GM19035 (cell line): ENCODE results near the gene PALS2.

ENCODE experiments used
- ATAC-seq: cut with Tn5 transposase; IDR thresholded peaks from one replicate; pipeline ENCODE4 v1.9.1; 2021; ENCODE audit not compliant: unreplicated experiment

Gene PALS2

DNA sequence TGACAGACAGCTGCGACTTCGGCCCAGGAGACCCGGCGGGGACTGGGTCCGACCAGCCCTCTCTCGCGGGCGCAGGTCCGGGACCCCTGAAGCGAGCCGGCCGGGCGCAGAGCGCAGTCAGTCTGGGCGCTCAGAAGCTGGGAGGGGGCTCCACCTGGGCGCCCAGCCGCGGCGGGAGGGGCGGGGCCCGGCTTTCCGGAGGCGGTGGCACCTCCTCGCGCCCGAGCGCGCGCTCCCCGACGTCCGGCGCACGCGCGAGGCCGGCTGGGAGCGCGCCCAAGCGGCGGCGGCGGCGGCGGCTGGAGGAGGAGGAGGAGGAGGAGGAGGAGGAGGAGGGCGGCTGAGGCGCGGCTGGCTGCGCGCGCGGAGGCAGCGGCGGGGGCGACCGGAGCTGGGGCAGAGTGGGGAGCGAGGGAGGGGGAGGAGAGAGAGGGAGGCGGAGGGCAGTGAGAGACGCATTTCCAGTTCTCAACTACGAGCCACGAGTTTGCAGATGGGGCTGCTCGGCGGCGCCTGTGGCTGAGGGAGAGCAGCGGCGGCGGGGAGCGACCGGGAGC lies at the start of gene PALS2:
Gene PALS2, plus strand, starts transcription at position 456 of the 557 bp plus-strand sequence. CDS start 50,216 bp downstream, outside the sequence.
- ATAC-seq, result peak; percentile 57

- no peak for ATAC-seq
Measured at GRCh38 chr7:24531255-24531654, 42.0 kb upstream of the PALS2 start.

- ATAC-seq, result no peak
Measured at GRCh38 chr7:24536682-24537081, 36.6 kb upstream of the PALS2 start.

- no peak for ATAC-seq
Measured at GRCh38 chr7:24540956-24541355, 32.3 kb upstream of the PALS2 start.

DNA sequence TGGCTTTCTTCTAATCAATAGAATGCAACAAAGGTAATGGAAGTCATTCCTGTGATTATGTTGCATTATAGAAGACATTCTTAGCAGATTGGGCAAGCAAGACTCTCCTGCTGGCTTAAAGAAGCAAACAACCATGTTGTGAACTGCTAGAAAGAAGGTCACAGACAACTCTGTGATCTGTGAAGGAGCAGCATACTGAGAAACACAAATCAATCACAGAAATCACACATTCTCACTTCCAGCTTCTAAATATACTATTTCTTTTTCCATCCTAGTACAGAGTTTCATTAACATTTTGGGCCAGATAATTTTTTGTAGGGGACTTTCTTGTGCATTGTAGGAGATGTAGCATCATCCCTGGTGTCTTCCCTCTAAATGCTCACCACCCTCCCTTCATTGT lies 28.0 kb upstream of the PALS2 start:
- ATAC-seq, result no peak

- ATAC-seq, result no peak
Measured at GRCh38 chr7:24548390-24548789, 24.9 kb upstream of the PALS2 start.

DNA sequence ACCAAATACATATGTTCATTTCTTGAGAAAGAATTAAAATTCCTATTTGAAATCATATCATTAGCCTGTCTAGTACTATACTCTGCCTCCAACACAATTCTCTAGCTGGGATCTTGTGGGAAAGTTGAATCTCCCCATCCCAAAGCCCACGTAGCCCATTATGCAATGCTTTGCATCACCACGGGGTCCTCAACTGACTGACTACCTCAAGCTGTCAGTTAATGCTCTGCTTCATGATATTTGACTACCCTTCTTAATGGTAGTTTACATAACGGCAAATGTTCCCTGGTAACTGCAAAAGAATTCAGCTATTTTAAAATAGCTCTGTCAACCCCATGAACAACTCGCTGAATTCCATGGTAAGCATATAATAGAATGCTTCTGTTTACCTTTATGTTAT lies 23.3 kb upstream of the PALS2 start:
- ATAC-seq, result no peak

- ATAC-seq, result no peak
Measured at GRCh38 chr7:24555184-24555583, 18.1 kb upstream of the PALS2 start.

DNA sequence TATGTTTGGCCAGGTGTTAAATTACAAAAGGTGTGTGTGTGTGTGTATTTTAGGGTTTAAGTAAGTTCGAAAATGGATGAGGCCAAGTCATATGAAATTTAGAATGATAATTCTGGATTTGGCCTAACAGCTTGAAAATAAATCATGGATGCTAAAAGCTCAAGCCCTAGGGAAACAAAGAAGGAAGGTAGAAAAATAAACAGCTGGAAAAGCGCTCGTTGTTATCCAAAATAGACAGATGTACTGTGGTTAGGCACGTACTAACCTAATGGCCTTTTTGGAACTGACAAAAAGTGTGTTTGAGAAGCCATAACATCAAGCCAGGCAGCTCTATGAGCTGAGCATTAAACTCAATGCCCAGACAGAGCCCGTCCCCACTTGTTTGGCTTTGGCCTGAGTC lies 17.5 kb upstream of the PALS2 start:
- ATAC-seq, result no peak

GRCh38 chr7:24560772-24561171 lies 12.5 kb upstream of the PALS2 start:
- ATAC-seq, result no peak

DNA sequence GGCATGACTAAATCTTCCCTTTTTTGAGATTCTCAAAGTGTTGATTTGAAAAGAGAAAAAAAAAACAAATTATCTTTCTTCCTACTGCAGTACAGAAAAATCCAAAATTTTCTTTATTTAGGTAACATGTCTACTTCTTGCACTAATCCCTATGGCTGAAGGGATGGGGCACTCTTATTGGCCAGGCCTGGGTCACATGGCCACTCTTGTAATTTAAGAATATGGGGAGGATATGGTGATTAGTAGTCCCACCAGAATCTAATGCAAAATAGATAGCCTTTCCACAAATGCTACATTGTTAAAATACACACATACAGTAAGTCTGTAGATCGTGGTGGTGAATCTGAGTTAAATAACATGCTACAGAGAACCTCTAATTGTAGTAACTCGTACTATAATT lies 7.0 kb upstream of the PALS2 start:
- ATAC-seq, result no peak

GRCh38 chr7:24570983-24571382 lies 2.3 kb upstream of the PALS2 start:
- no peak for ATAC-seq

GRCh38 chr7:24572016-24572392 lies 1.2 kb upstream of the PALS2 start:
- no peak for ATAC-seq

DNA sequence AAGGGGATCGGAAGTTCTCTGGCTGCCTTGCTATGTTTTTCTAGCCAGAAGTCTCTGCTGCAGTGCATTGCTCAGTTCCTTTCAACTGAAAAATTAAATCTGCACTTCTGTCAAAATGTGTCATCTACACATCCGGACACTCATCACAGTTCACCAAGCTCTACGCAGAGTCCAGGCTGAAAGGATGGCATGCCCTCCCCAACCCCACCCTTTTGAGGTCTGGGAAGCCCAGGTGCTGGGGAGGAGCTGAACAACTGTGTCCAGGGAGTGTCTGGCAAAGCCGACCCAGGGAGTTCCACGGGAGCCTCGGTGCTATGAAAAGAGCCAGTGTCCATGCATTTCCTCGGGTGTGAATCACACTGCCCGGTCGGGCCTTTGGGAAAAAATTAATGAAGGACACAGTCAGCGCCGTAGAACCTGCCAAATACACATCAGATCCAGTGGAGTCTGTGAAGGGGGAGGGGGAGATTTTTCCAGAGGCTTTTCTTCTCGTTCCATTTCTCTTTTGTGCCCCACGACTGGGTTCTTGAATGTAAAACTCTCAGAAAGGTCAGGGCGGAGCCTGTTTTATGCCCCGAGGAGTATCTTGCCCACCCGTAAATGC lies 757 bp upstream of the PALS2 start:
- no peak for ATAC-seq

DNA sequence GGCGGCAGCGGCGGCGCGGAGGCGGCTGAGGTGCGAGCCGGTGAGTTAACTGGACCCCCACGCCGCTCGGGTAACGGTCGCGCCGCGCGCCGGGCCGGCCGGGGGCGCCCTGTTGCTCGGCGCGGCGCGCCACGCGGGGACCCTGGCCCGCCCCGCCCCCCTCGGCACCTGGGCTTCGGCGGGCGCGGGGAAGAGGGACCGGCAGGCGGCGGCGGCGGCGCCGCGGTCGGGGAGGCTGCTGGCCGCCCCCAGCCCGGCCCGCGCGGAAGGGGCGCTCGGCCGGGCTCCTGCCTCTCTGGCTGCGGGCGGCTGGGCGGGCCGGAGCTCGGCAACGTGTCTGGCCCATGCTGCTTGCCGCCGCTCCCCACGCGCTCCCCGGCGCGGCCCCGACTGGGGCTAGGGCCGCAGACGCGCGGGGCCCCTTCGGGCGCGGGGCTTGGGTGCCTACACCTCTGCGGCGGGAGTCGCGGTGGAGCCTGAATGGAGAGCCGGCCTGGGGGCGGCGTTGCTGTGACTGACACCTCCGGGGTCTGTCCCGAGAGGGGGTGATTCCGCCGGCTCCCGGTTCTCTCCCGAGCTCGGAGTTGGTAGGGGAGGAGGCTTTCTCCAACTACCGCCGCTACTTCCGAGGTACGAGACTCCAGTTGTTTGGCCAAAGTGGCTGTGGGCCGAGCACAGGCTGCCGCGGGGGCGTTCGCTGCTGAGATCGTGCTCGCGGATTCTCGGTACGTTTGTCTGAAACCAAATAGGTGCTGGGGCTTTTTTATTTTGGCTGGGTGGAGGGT lies 494 bp downstream of the PALS2 start:
- ATAC-seq, result peak; percentile 36

DNA sequence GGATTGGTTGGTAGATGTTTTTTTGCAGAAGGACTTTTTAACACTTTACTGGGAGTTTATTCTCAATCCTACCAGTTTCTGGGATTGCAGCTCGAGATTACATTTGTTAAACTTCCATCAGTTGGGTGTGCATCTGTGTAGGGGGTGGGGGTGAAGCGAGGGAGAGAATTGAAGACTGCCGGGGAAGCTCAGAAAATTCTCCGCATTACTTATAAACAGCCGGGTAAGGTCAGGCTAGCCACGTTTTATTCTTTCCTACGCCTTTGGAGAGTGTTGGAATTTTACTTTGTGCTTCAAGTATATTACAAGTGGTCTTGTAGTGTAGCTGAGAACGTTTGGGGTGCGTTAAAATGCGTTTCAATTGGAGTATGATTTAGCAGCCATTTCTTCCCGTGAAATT lies 1.1 kb downstream of the PALS2 start:
- ATAC-seq, result no peak

GRCh38 chr7:24574950-24575349 lies 1.7 kb downstream of the PALS2 start:
- no peak for ATAC-seq

DNA sequence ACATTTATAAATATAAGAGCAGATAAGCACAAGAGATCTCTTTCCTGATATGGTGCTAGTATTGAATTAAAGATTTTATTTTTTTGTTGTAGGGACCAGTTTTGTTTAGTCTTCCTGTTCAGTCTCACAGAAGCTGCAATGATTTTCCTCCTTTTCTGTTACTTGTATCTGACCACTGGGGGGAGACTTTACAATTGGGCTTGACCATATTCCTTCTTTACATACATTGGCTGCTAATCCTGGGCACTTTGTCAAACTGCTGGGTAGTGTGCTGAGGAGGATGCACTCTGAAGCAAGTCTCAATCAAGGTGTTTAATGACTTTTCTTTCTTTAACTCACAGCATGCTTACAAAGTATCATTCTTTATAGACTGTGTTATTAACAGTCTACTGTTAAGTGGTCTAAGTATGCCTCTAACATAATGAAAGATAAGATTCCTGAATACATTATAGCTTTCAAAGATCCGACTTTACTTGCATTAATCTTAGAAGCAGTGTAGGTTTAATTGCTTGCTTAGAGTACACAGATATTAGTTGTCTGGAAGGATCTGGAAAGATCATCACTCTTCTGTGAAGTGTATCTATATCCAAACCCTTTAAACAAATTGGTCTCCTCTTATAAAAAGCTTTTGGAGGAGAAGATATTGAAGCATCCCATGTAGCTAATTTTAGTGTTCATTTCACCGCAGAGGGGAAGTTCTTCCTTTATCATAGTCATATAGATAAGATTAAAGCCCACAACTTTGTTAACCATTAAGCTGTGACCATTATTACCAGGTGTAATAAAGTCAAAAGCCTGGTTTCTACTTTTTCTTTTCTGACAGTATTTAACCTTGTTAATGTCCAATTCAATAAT lies 3.1 kb downstream of the PALS2 start:
- peak; percentile 22 for ATAC-seq

GRCh38 chr7:24578052-24578451 lies 4.8 kb downstream of the PALS2 start:
- no peak for ATAC-seq

- no peak for ATAC-seq
Measured at GRCh38 chr7:24580283-24580946, 7.2 kb downstream of the PALS2 start.

GRCh38 chr7:24582166-24582565 lies 8.9 kb downstream of the PALS2 start:
- no peak for ATAC-seq
